HG03469 (cell line): ENCODE results near the gene ZDHHC7.
"Not testable (repeated sequence)": the region's sequence is repeated elsewhere in the genome, so short reads cannot be mapped to it uniquely, and the experiment has no call there.

ENCODE experiments used
- ATAC-seq: cut with Tn5 transposase; IDR thresholded peaks from one replicate; pipeline ENCODE4 v1.9.1; 2021; ENCODE audit warnings: mild to moderate bottlenecking, moderate library complexity, moderate number of reproducible peaks; ENCODE audit not compliant: unreplicated experiment

The ZDHHC7 gene

GRCh38 chr16:85010931-85011845 is at the start of gene ZDHHC7:
Gene ZDHHC7, minus strand, starts transcription at chr16:85011535. Its CDS starts 20,917 bp downstream, at chr16:84990618.
- peak; percentile 62 for ATAC-seq

- no peak for ATAC-seq
Measured at GRCh38 chr16:85058909-85059308, 47.6 kb upstream of the ZDHHC7 start.

- no peak for ATAC-seq
Measured at GRCh38 chr16:85057948-85058347, 46.6 kb upstream of the ZDHHC7 start.

- no peak for ATAC-seq
Measured at GRCh38 chr16:85057212-85057889, 46.0 kb upstream of the ZDHHC7 start.

GRCh38 chr16:85056211-85056748 is 44.9 kb upstream of the ZDHHC7 start:
- no peak for ATAC-seq

- peak; percentile 64 for ATAC-seq
Measured at GRCh38 chr16:85055493-85056210, 44.3 kb upstream of the ZDHHC7 start.

- ATAC-seq: no peak
Measured at GRCh38 chr16:85054948-85055492, 43.7 kb upstream of the ZDHHC7 start.

GRCh38 chr16:85054321-85054720 is 43.0 kb upstream of the ZDHHC7 start:
- ATAC-seq: not testable (repeated sequence)

GRCh38 chr16:85052536-85052935 is 41.2 kb upstream of the ZDHHC7 start:
- ATAC-seq: no peak

GRCh38 chr16:85051683-85052082 is 40.3 kb upstream of the ZDHHC7 start:
- ATAC-seq: no peak

- no peak for ATAC-seq
Measured at GRCh38 chr16:85051067-85051581, 39.8 kb upstream of the ZDHHC7 start.

GRCh38 chr16:85049706-85050305 is 38.5 kb upstream of the ZDHHC7 start:
- no peak for ATAC-seq

GRCh38 chr16:85048921-85049562 is 37.7 kb upstream of the ZDHHC7 start:
- no peak for ATAC-seq

- no peak for ATAC-seq
Measured at GRCh38 chr16:85047867-85048455, 36.6 kb upstream of the ZDHHC7 start.

- ATAC-seq: no peak
Measured at GRCh38 chr16:85046931-85047866, 35.9 kb upstream of the ZDHHC7 start.

- no peak for ATAC-seq
Measured at GRCh38 chr16:85046472-85046916, 35.2 kb upstream of the ZDHHC7 start.

- ATAC-seq: no peak
Measured at GRCh38 chr16:85045641-85046471, 34.5 kb upstream of the ZDHHC7 start.
